ENCODE measurements around the gene TTC1. TPM values are rescaled to one million over a fixed set of nuclear protein-coding genes. Genes with fewer than 3 reads are reported as not detected.
"Not testable (repeated sequence)": the region's sequence is repeated elsewhere in the genome, so short reads cannot be mapped to it uniquely, and the experiment has no call there.

The TTC1 gene
- polyA plus RNA-seq, 4 donors, result 57.6 to 71.8 (median 61.5) TPM

DNA sequence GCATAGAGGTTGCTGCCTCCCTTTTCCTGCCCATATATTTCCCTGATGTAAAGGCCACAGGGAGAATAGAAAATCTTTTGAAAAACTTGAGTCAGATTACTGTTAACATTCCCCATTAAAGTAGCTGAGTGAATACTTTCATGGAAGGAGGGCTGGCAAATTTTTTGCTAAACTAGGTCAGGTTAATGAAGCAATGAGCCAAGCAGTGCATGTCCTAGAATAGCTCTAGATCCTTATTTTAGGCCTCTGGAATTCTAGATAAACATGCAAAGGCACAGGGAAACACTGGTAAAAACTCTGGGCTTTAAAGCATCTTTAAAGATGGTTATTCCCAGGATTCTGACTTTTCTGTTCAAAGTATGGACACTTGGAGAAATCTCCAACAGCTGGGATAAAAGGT lies 27.9 kb downstream of the TTC1 start:
- DNase-seq (ENCODE audit: low read depth in 4 of 4, low spot score in 2 of 4), result no peak

DNA sequence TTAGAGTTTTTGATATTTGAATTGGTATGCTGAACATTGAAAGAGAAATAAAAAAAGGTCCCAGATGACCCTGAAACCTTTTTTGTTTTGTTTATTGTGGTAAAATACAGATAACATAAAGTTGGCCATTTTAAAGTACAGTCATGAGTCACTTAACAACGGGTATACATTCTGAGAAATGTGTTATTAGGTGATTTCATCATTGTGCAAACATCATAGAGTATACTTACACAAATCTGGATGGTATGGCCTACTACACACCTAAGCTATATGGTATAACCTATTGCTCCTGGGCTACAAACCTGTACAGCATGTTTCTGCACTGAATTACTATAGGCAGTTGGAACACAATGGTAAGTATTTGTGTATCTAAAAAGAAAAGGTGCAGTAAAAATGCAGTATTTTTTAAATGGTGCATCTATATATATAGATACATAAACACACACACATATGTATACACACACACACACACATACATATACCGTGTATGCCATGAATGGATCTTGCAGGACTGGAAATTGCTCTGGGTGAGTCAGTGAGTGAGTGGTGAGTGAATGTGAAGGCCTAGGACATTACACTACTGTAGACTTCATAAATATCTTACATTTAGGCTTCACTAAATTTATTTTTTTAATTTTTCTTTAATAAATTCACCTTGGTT lies 31.0 kb downstream of the TTC1 start:
- no peak for DNase-seq (ENCODE audit: low read depth in 4 of 4, low spot score in 2 of 4)

DNA sequence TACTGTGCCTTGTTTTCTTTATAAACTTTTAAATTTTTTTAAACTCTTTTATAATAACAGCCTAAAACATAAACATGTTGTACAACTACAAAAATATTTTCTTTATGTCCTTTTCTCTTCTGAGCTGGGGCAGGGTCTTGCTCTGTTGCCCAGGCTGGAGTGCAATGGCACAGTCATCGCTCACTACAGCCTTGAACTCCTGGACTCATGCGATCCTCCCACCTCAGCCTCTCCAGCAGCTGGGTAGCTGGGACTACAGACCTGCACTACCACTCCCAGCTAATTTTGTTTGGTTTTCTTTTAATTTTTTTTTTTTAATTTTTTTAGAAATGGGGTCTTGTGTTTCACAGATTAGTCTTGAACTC lies 31.5 kb downstream of the TTC1 start:
- DNase-seq (ENCODE audit: low read depth in 4 of 4, low spot score in 2 of 4), result no peak

DNA sequence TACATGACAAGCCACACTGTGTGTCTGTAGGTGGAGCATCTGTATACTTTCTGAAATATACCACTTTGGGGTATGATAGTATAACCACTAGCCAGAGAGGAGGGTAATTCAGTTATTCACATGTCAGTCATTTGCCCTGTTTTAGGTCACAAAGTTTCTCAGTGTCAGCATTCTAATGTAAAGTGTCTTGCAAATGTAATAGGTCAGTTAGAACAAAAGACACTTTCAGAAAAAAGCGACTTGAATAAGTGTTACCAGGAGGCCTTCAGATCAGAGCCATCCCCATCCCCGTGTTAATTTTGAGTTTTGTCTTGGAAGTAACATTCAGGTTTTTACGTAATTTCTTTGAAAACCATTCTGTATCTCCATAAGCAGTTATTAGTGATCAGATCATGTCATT lies 33.7 kb downstream of the TTC1 start:
- no peak for DNase-seq (ENCODE audit: low read depth in 4 of 4, low spot score in 2 of 4)

DNA sequence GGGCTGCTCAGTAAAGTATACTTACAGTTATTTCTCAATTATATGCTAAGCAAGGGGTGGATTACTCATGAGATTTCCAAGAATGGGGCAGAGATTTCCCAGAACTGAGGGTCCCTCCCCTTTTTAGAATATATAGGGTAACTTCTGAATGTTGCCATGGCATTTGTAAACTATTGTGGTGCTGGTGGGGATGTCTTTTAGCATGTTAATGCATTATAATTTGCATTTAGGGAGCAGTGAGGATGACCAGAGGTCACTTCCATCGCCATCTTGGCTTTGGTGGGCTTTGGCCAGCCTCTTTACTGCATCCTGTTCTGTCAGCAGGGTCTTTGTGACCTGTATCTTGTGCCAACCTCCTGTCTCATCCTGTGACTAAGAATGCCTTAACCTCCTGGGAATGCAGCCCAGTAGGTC lies 35.5 kb downstream of the TTC1 start:
- no peak for DNase-seq (ENCODE audit: low read depth in 4 of 4, low spot score in 2 of 4)

DNA sequence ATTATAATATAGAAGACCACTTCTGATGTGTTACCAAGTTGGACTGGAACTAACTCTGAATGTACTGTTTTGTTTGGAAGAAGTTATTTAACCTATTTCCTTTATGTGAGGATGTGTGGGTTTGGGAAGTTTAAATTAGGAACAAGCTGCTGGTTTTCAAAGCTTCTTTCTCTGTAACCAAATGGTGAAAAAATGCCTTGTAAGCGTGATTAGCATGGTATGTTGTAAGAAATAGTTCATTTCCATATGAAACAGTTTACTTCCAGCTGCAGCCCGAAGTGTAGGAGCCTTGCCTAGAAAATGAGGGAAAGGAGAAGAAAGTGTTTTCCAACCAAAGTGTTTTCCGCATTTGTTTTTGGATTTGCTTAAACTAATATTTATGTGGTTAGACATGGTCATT lies 36.0 kb downstream of the TTC1 start:
- no peak for DNase-seq (ENCODE audit: low read depth in 4 of 4, low spot score in 2 of 4)

DNA sequence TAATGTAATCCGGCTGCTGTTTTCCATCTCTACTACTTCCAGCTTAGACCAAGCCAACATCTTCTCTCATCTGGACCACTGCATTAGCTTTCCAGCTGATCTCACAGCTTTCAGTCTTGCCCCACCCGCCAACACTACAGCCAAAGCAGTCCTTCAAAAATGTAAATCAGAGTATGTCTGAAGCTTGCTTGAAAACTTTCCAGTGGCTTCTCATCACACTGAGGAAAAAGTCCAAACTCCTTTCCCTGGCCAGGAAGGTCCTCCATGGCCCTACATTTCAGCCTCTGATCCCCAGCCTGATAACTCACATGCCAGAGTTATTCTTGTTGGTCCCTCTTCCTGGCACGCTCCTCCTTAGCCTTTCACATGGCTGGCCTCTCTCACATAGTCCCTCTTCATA lies 38.5 kb downstream of the TTC1 start:
- no peak for DNase-seq (ENCODE audit: low read depth in 4 of 4, low spot score in 2 of 4)

DNA sequence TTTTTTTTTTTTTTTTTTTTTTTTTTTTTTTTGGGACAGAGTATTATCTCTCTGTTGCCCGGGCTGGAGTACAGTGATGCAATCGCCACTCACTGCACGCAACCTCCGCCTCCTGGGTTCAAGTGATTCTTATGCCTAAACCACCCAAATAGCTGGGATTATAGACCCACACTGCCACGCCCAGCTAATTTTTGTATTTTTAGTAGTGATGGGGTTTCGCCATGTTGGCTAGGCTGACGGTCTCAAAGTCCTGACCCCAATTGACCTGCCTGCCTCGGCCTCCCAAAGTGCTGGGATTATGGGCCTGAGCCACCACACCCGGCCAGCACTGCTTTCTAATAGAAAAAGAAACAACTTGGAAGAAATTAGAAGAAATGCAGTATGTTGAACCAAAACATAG lies 39.2 kb downstream of the TTC1 start:
- no peak for DNase-seq (ENCODE audit: low read depth in 4 of 4, low spot score in 2 of 4)

DNA sequence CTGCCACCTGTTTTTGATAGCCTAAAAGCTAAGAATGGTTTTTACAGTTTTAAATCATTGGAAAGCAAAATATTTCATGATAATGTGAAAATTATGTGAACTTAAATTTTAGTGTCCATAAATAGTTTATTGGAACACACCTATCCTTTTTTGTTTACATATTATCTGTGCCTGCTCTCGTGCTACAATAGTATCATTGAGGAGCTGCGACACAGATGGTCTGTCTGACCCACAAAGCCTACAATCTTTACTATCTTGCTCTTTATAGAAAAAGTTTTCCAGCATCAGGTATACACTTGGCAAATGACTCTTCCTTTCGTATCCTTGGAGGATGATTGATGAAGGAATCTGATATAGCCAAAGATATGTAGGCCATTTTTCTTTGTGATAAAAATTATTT lies 40.2 kb downstream of the TTC1 start:
- DNase-seq (ENCODE audit: low read depth in 4 of 4, low spot score in 2 of 4), result no peak

DNA sequence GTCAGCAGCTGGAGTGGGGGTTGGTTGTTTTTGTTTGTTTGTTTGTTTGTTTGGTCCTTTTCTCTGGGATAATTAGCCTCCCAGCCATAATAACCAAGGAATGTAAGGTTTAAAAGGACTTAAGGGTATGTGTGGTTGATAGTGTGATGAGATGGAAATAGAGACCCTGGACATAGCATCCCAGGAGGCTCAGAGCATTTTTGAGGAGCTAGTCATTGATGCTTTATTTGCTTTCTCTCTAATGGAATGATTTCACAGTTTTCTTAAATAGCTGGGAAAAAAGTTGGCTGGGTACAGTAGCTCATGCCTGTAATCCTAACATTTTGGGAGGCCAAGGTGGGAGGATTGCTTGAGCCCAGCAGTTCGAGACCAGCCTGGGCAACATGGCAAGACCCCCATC lies 45.1 kb downstream of the TTC1 start:
- no peak for DNase-seq (ENCODE audit: low read depth in 4 of 4, low spot score in 2 of 4)

DNA sequence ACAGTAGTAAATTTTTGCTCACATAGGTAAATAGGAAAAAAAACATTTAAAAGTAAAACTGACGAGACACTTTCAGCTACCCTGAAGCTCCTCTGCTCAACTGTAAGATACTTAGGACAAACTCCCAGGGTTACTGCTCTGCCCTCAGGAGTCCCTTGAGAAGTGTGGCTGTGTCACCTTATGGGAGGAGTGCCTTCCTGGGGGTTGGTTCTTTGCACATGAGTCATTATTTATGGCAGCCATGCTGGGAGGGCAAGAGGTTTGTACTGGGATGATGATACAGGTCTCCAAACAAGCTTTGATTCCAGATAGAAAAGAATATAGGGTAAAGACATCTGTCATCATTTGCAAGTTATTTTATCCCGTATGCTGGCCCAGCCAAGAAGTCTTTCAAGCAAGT lies 45.9 kb downstream of the TTC1 start:
- DNase-seq (ENCODE audit: low read depth in 4 of 4, low spot score in 2 of 4), result no peak

DNA sequence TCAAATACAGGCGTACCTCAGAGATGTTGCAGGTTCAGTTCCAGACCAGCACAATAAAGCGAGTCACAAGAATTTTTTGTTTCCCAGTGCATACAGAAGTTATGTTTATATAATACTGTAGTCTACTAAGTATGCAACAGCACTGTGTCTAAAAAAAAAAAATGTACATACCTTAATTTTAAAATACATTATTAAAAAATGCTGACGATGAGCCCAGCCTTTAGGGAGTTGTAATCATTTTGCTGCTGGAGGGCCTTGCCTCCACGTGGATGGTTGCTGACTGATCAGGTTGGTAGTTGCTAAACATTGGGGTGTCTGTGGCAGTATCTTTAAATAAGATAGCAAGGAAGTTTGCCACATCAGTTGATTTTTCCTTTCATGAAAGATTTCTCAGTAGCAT lies 48.3 kb downstream of the TTC1 start:
- DNase-seq (ENCODE audit: low read depth in 4 of 4, low spot score in 2 of 4), result no peak

DNA sequence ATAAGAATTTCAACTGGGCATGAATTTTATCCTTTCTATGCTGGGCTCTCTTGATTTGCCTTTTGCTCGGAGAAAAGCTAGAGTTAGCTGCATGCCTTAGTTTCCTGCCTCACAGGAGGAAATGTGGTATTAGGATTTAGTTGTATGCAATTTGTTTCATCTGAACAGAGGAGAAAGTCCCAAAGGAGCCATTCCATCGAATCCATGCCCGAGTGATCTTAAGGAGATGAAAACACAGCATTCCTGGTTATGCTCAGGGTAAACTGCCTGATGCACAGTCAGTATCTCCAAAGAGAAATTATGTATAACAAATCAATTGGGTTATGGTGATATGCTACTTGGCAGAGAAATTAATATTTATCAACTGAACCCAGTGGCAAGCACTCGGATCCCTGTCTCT lies 51.1 kb downstream of the TTC1 start:
- DNase-seq (ENCODE audit: low read depth in 4 of 4, low spot score in 2 of 4), result no peak

DNA sequence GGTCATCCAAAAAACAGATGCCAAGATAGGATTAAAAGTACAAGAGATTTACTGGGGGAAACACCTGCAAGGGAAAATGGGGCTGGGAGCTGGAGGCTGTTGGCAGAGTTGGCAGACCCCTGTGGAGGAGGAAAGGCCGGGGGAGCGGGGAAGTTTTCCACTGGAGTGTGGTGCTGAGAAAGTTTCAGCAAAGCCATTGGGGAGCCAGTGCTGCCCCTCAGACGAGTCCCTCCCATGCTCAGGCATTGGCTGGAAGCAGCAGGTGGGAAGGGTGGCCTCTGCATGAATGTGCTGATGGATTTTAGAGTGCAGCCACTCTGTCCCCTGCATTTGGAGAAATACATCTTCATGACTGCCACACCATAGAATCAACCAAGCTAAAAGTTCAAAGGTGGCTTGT lies 52.8 kb downstream of the TTC1 start:
- DNase-seq (ENCODE audit: low read depth in 4 of 4, low spot score in 2 of 4), result no peak

DNA sequence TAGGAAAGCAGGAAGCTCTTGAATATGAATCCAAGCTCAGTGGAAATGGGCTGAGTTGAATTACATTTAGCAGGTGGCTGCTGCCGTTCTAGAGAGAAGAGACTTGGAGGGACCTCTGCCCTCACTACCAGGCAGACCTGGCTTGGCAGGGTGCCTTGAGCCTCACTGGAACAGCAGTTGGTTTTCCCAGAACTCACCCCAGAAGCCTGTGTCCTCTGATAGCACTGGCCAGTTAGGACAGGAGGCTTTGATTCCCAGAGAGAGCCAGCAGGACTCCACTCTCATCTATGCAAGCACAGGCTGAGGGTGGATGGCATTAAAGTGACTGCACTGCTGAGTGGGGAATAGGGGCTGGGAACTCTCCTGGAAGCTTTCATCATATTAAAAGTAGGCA lies 55.5 kb downstream of the TTC1 start:
- DNase-seq (ENCODE audit: low read depth in 4 of 4, low spot score in 2 of 4), result no peak

DNA sequence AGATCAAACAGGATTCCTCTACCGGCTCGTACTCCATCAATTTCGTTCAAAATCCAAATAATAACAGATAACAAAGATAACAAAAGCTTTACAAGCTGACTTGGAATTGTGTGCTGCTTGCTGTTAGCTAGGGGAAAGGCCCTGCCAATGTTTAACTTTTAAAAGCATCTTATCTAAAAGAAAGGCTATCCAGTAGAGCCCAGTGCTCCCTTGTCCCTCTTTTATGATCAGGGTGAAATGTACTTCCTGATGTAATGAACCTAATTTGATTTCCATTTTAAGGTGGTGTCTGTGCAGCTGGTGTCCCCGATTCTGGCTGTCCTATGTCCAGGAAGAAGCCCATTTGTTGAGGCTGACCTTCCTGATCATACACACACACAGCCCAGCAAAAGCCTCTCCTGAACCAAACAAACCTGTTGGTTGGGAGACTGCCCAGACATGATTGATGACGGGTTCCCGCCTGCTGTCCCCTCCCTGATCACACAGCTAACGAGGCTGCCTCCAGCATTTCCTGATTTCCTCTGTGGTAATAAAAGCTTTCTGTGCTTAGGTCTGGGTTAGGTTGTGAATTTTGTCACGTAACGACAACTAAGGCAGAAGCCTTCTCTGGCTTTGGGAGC lies 56.2 kb downstream of the TTC1 start:
- no peak for DNase-seq (ENCODE audit: low read depth in 4 of 4, low spot score in 2 of 4)

DNA sequence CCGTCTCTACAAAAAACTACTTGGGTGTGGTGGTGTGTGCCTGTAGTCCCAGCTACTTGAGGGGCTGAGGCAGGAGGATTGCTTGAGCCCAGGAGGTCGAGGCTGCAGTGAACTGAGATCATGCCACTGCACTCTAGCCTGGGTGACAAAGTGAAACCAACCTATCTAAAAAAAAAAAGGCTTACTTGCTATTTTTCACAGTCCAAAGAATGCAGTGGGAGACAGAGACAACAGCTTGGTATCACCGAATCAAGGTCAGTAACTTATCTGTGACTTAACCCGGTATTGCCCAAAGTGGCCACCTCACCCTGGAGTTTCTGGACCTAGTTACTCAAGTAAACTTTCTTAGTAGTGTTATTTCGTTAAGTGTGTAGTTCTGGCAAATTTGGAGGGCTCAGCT lies 60.2 kb downstream of the TTC1 start:
- not testable (repeated sequence) for DNase-seq (ENCODE audit: low read depth in 4 of 4, low spot score in 2 of 4)

DNA sequence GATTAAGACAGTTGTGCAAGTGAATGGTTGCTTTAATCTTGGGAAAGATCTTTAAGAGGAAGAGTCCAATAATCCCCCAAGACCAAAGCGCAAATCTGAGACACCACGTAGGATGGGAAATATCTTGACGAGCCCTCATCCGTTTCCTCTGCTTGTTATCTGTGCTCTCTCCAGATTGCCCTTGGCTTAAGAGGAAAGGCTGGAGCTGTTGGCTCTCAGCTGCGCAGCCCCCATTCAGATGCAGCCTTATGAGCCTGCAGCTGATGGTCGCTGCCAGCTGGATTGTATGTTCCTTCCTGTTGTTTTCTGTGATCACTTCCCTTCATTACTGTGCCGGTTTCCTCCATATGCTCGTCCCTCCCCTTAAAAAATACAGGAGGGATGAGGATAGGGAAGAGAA lies 62.6 kb downstream of the TTC1 start:
- DNase-seq (ENCODE audit: low read depth in 4 of 4, low spot score in 2 of 4), result no peak

DNA sequence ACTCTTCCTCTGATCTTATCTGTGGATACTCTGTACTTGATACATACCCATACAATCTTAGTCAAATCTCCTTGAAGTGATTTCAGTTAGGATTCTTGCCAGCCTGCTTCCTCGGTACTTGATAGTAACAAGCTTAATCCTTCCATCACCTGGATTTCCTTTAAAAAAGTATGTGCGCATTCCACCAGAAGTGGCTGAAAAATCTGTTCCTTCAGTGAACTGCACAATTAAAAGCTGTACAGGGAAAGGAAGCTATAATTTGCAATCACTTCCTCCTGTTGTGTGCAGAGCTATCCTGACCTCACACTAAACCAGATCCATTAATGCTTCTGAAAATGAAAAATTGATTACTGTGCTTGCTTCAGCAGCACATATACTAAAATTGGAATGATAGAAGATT lies 63.0 kb downstream of the TTC1 start:
- DNase-seq (ENCODE audit: low read depth in 4 of 4, low spot score in 2 of 4), result no peak

DNA sequence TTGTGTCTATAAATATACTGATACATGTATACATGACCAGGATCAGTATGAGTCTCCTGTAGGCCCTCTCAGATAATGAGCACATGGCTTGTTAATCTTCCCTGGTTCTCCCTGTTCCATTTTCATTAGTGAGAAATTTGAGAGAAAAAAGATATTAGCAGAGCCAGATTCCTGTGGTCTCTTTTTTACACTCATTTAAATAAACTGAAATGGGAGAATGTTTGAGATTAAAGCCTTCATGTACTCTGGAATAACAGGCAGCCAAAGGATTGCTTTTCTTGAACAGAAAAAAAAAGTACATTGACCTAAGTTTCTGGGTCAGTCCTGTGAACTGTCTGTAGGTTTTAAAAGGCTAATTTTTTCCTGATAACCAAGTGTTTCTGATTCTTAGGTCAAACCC lies 66.1 kb downstream of the TTC1 start:
- no peak for DNase-seq (ENCODE audit: low read depth in 4 of 4, low spot score in 2 of 4)

DNA sequence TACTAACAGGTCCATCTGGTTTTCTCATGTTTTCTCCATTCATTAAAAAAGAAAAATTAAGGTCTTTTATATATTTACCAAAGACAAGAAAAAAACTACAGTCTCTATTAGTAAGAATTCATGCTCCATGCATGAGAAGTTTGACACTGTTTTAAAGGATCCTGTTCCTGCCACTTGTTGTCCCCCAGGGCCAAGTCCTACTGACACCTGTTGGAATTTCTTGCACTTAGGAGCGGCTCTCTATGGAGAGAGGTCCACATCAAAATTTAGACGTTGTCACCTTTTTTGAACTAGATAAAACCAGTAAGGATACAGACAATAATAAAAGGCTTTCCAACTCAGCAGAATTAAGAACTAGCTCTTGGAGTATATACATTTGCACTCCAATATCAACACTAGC lies 68.1 kb downstream of the TTC1 start:
- DNase-seq (ENCODE audit: low read depth in 4 of 4, low spot score in 2 of 4), result no peak

DNA sequence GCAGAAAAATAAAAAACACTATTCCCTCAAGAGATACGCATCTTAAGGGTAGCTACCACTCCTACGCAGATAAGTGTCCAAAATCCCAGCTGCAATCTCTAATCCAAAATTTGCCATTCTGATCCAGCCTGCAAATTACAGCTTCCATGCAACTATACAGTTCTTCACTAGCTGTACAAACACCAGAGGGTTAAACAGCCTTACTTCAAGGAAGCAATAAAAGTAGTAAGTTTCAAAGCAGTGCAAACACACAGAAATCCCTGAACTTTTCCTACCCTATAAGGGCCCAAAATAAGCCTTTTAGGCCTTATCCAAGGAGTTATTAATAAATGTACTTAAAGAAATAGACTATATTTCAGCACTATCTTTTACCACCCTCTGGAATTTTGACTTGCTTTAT lies 70.8 kb downstream of the TTC1 start:
- DNase-seq (ENCODE audit: low read depth in 4 of 4, low spot score in 2 of 4), result no peak

DNA sequence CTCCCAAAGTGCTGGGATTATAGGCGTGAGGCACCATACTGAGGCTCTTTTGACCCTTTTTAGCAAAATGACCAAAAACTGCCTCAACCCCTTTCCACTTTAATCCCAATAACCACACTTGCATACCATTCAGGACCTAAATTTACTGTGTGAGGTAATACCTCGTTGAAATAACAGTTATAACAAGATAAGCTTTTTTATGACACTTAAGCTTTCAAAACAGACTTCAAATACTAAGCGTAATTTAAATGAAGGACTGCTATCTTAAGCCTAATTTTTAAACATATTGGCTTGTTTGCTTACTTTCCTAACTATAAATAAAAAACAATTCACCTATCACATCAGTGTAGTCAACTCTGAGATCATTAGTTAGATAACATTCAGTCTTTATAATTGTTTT lies 72.6 kb downstream of the TTC1 start:
- no peak for DNase-seq (ENCODE audit: low read depth in 4 of 4, low spot score in 2 of 4)
